IMR-90 (cell line): ENCODE results near the gene RNF215. TPM values are rescaled to one million over a fixed set of nuclear protein-coding genes. Genes with fewer than 3 reads are reported as not detected.

ENCODE experiments used
- ATAC-seq: fragments of 200-7000 bp; cut with Tn5 transposase; 2 replicates; pipeline ENCODE4 v1.9.1; 2020; ENCODE audit warnings: low read depth, mild to moderate bottlenecking, moderate library complexity
- BruUV-seq: library from RNA; stranded (reverse); fragments of 400-500 nt; replicated peaks from 2 replicates; lab custom pipeline; 2021; lab: Mats Ljungman, UMichigan
- CTCF ChIA-PET: fragments of 300-600 bp; formaldehyde crosslinking; extraction: SDS; loops from one replicate; lab custom pipeline; 2021; ENCODE audit warnings: antibody characterized with exemption; lab: Yijun Ruan, JAX
- POLR2A ChIA-PET: fragments of 300-600 bp; sonication (Branson Sonifier 250); formaldehyde crosslinking; loops from one replicate; lab custom pipeline; 2022; ENCODE audit warnings: antibody characterized with exemption; ENCODE audit not compliant: unreplicated experiment; lab: Charles Lee
- DNase-seq: peaks from one replicate; pipeline ENCODE4 v3.0.0; 2013
- H2AFZ ChIP-seq: replicated peaks from 2 replicates; pipeline ENCODE3; 2013; ENCODE audit warnings: low read length, mild to moderate bottlenecking; ENCODE audit not compliant: poor library complexity
- H2AK5ac ChIP-seq: 2 replicates; pipeline ENCODE4 v1.6.1; 2013; ENCODE audit warnings: low read depth, low read length, inconsistent platforms
- H2AK9ac ChIP-seq: replicated peaks from 2 replicates; pipeline ENCODE3; 2013; ENCODE audit warnings: mild to moderate bottlenecking, low read depth, low read length, moderate library complexity; ENCODE audit not compliant: poor library complexity
- H2BK120ac ChIP-seq: 2 replicates; pipeline ENCODE4 v1.6.1; 2013; ENCODE audit warnings: low read depth, low read length, inconsistent platforms
- H2BK15ac ChIP-seq: 3 replicates; pipeline ENCODE4 v1.6.1; 2013; ENCODE audit warnings: low read depth, low read length, inconsistent platforms
- H2BK20ac ChIP-seq: 2 replicates; pipeline ENCODE4 v1.6.1; 2013; ENCODE audit warnings: low read depth, mild to moderate bottlenecking, inconsistent platforms, low read length, moderate library complexity
- H2BK5ac ChIP-seq: 2 replicates; pipeline ENCODE4 v1.6.1; 2013; ENCODE audit warnings: mild to moderate bottlenecking, low read depth, low read length, inconsistent platforms; ENCODE audit not compliant: poor library complexity, severe bottlenecking
- H3K14ac ChIP-seq: replicated peaks from 2 replicates; pipeline ENCODE4 v1.6.1; 2013; ENCODE audit warnings: low read depth, low read length, inconsistent platforms
- H3K18ac ChIP-seq: 2 replicates; pipeline ENCODE4 v1.6.1; 2013; ENCODE audit warnings: low read depth, low read length, control low read depth
- H3K23ac ChIP-seq: 2 replicates; pipeline ENCODE4 v1.6.1; 2013; ENCODE audit warnings: low read depth, low read length, inconsistent platforms
- H3K27ac ChIP-seq: 2 replicates; pipeline ENCODE4 v1.5.1; 2013; ENCODE audit warnings: mild to moderate bottlenecking, control low read depth, low read length; ENCODE audit not compliant: insufficient read depth
- H3K27me3 ChIP-seq: 2 replicates; pipeline ENCODE4 v1.6.1; 2013; ENCODE audit warnings: low read length; ENCODE audit not compliant: control insufficient read depth, insufficient read depth
- H3K36me3 ChIP-seq: 2 replicates; pipeline ENCODE4 v1.6.1; 2013; ENCODE audit warnings: low read length, mixed read lengths; ENCODE audit not compliant: control insufficient read depth, insufficient read depth
- H3K4ac ChIP-seq: 2 replicates; pipeline ENCODE4 v1.6.1; 2013; ENCODE audit warnings: low read depth, low read length, inconsistent platforms
- H3K4me1 ChIP-seq: 2 replicates; pipeline ENCODE4 v1.6.1; 2013; ENCODE audit warnings: low read length, mixed read lengths; ENCODE audit not compliant: control insufficient read depth, insufficient read depth
- H3K4me2 ChIP-seq: 2 replicates; pipeline ENCODE4 v1.6.1; 2013; ENCODE audit warnings: low read depth, mild to moderate bottlenecking, control low read depth, low read length, moderate library complexity
- H3K4me3 ChIP-seq: 2 replicates; pipeline ENCODE4 v1.5.1; 2013; ENCODE audit warnings: low read depth, mild to moderate bottlenecking, control low read depth, low read length, moderate library complexity; ENCODE audit not compliant: insufficient read depth
- H3K56ac ChIP-seq: 2 replicates; pipeline ENCODE4 v1.6.1; 2013; ENCODE audit warnings: low read length, inconsistent platforms; ENCODE audit not compliant: insufficient read depth; ENCODE audit errors: extremely low read depth
- H3K79me1 ChIP-seq, 2 experiments: 2 replicates each; pipeline ENCODE4 v1.6.1; 2013; ENCODE audit warnings: low read length in 2 of 2, inconsistent platforms in 1 of 2, low read depth in 1 of 2
- H3K9ac ChIP-seq: 2 replicates; pipeline ENCODE4 v1.6.1; 2013; ENCODE audit warnings: low read depth, low read length, control low read depth
- H3K9me1 ChIP-seq: 2 replicates; pipeline ENCODE4 v1.6.1; 2013; ENCODE audit warnings: low read length, inconsistent platforms; ENCODE audit not compliant: insufficient read depth
- H3K9me3 ChIP-seq: 2 replicates; pipeline ENCODE4 v1.6.1; 2013; ENCODE audit warnings: low read length; ENCODE audit not compliant: control insufficient read depth, insufficient read depth
- H4K20me1 ChIP-seq: 2 replicates; pipeline ENCODE4 v1.6.1; 2013; ENCODE audit warnings: low read length, inconsistent platforms; ENCODE audit not compliant: insufficient read depth
- H4K5ac ChIP-seq: 2 replicates; pipeline ENCODE4 v1.6.1; 2013; ENCODE audit warnings: mild to moderate bottlenecking, low read depth, low read length, control low read depth
- H4K8ac ChIP-seq, 2 experiments: 2 replicates each; pipeline ENCODE4 v1.6.1; 2013; ENCODE audit warnings: low read depth in 2 of 2, low read length in 2 of 2, control low read depth in 1 of 2, inconsistent platforms in 1 of 2
- H4K91ac ChIP-seq: 2 replicates; pipeline ENCODE4 v1.6.1; 2013; ENCODE audit warnings: low read depth, low read length, inconsistent platforms; ENCODE audit not compliant: insufficient read depth
- BHLHE40 ChIP-seq: fragments of 150-350 bp; IDR thresholded peaks from 2 replicates; pipeline ENCODE4 v1.6.1; 2016; ENCODE audit warnings: mild to moderate bottlenecking, low read depth, low read length
- MXI1 ChIP-seq: IDR thresholded peaks from 2 replicates; pipeline ENCODE4 v1.6.1; 2012; ENCODE audit warnings: low read depth, mild to moderate bottlenecking, low read length, moderate library complexity, borderline replicate concordance
- NFE2L2 ChIP-seq: fragments of 150-350 bp; IDR thresholded peaks from 2 replicates; pipeline ENCODE4 v1.6.1; 2016; ENCODE audit warnings: low read depth, mild to moderate bottlenecking, low read length
- POLR2A ChIP-seq: IDR thresholded peaks from 2 replicates; pipeline ENCODE4 v1.6.1; 2012; ENCODE audit warnings: mild to moderate bottlenecking, low read depth, low read length
- WGBS, 2 experiments: methylation state at CpG; one replicate each; pipeline versions ENCODE4 v1.1.5 to v1.1.7; 2013; ENCODE audit warnings: missing lambda C conversion rate in 2 of 2; ENCODE audit not compliant: insufficient read length in 1 of 2; ENCODE audit errors: extremely low coverage in 2 of 2; 5-methylcytosine and 5-hydroxymethylcytosine counted together
- dilution Hi-C: fragments of 300-500 bp; cut with HindIII; formaldehyde crosslinking; loops from one replicate; pipeline ENCODE4 v1.14.3; 2018; ENCODE audit warnings: low sequenced_read_pairs; ENCODE audit not compliant: unreplicated experiment
- in situ Hi-C: fragments of 300-500 bp; cut with MboI; formaldehyde crosslinking; loops from 3 replicates; pipeline ENCODE4 v1.14.3; 2019; ENCODE audit warnings: low sequenced_read_pairs, inconsistent platforms, mixed read lengths
- intact Hi-C: fragments of 100-400 bp; cut with micrococcal nuclease; formaldehyde crosslinking; loops from 2 replicates; pipeline ENCODE4 v1.10.0; 2022
- polyA plus RNA-seq, 3 experiments: library from polyadenylated mRNA; depleted of rRNA; stranded (reverse); fragments of >200 nt; gene quantifications; 2 replicates each; pipeline ENCODE4 v1.2.3, GENCODE V29; 2012; ENCODE audit warnings: low replicate concordance in 1 of 3
- total RNA-seq: library from RNA; depleted of rRNA; stranded (reverse); fragments of >200 nt; gene quantifications from 2 replicates; pipeline ENCODE4 v1.2.3, GENCODE V29; 2012
- TF ChIP-seq, protein P1 (sequence below): fragments of 150-350 bp; IDR thresholded peaks from 2 replicates; pipeline ENCODE4 v1.6.1; 2017; ENCODE audit warnings: mild to moderate bottlenecking, antibody characterized with exemption, low read length, low read depth

Gene RNF215
- total and polyA plus RNA-seq, 2 of the 4 experiments (the other 2 are of a cell fraction), result 15.8 to 21.9 TPM

DNA sequence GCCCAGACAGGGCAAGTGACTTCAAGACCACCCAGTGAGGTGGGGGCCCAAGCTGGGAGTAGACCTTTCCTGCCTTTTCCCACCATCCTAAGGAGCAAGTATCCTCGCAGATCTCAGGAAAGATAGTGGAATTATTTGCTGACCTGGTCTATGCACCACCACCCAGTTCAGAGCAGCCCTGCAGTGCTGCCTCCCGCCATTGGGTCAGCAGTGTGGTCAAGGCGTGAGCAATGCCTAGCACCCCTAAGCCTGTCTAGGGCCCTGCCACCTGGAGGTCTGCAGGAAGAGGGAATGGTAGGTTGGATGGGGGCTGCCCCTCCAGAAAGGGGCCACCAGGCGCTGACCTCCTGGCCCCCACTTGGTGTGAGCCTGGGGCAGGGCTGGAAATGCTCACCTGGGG is 44.9 kb upstream of the RNF215 start:
- H3K4me3 ChIP-seq, result no peak overlapping the region
- CTCF ChIA-PET, result no interaction called here
- TF ChIP-seq MXI1 (no peak), POLR2A (no peak), BHLHE40 (no peak), NFE2L2 (no peak)
- TF ChIP-seq, protein P1, sequence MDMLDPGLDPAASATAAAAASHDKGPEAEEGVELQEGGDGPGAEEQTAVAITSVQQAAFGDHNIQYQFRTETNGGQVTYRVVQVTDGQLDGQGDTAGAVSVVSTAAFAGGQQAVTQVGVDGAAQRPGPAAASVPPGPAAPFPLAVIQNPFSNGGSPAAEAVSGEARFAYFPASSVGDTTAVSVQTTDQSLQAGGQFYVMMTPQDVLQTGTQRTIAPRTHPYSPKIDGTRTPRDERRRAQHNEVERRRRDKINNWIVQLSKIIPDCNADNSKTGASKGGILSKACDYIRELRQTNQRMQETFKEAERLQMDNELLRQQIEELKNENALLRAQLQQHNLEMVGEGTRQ, result no peak
- in situ Hi-C loops (no loop called here), intact Hi-C loops (no loop called here), dilution Hi-C loops (no loop called here)
- H3K9me3 ChIP-seq, result no peaks in the 10 kb centered on the region
- H2BK5ac ChIP-seq, result no peak overlapping the region
- H2BK20ac ChIP-seq, result no peak overlapping the region
- DNase-seq (no peak), ATAC-seq (no peak)
- H2AK5ac ChIP-seq, result no peak overlapping the region
- no peak overlapping the region for H2BK15ac ChIP-seq
- H3K27me3 ChIP-seq, result no peaks in the 10 kb centered on the region
- no peak overlapping the region for H3K9ac ChIP-seq
- no peak overlapping the region for H4K91ac ChIP-seq
- H2AFZ ChIP-seq, result no peak overlapping the region
- H3K4me1 ChIP-seq, result no peaks in the 10 kb centered on the region
- H3K27ac ChIP-seq, result no peak overlapping the region
- no CpG with 5 or more reads among the region's 4 CpGs for WGBS, 2 experiments
- no peak overlapping the region for H2BK120ac ChIP-seq
- H4K8ac ChIP-seq, result no peak overlapping the region
- no peaks in the 10 kb centered on the region for H3K9me1 ChIP-seq
- H3K18ac ChIP-seq, result no peak overlapping the region
- BruUV-seq, result no TSS peak
- H3K14ac ChIP-seq, result no peak overlapping the region
- no peaks in the 10 kb centered on the region for H4K20me1 ChIP-seq
- no peak overlapping the region for H4K5ac ChIP-seq
- H3K79me1 ChIP-seq, result no peaks in the 10 kb centered on the region
- POLR2A ChIA-PET, result interaction anchor here (0.6 kb wide), 1 partner anchor 25 kb away, joined by 6 read pairs; no protein-coding TSS in a partner anchor
- no peak overlapping the region for H3K4ac ChIP-seq
- H3K4me2 ChIP-seq, result no peak overlapping the region
- H3K36me3 ChIP-seq, result peaks cover 6% of the 10 kb centered on the region; the same call in 1 of the 2 replicates
- no peak overlapping the region for H2AK9ac ChIP-seq
- H3K23ac ChIP-seq, result no peak overlapping the region
- H3K56ac ChIP-seq, result no peak overlapping the region
